Measurements from ENCODE around the gene SDC4. TPM values are rescaled to one million over a fixed set of nuclear protein-coding genes. Genes with fewer than 3 reads are reported as not detected.

The SDC4 gene
- total RNA-seq, 2 donors from 2014 or later, result 71.4 to 95.2 TPM

DNA sequence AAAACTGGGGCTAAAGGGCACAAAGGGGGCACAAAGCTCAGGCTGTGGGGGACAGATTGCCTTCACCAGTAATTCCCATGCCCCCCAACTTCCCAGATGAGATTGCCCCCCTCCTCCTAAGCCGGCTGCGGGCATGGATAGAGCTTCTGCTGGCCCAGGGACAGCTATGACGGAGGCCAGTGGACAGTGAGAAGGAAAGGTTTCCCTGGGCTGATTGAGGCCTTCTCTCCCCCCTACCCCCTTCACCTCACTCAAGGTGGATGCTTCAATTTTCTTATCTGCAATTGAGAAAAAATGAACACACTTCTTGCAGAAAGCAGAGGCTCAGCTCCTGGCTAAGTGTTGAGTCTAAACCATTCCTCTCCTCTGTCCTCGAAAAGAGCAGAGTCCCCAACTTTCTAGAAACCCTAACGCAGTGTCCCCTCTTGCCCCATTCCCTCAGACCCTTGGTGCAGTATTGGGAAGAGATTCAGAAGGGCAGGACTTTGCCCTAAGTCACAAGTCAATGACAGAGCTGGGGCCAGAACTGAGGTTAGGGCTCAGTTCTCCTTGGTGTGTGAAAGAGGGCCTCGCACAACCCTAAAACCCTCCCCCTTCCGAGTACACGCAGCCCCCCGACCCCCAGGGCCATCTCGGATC, 808 bp downstream of the SDC4 start:
- H3K27me3 ChIP-seq, result no peaks in the 10 kb centered on the region
- peak overlapping the region; percentile 96 to 97 for H3K27ac ChIP-seq
- H3K36me3 ChIP-seq, result no peaks in the 10 kb centered on the region
- peaks cover 5 to 57% of the 10 kb centered on the region in 2 donors for H3K4me1 ChIP-seq
- DNase-seq (ENCODE audit: low spot score), result no peak
- no peak for TF ChIP-seq CTCF (IDR thresholded peaks at IDR 0.05)
- H3K4me3 ChIP-seq, result peak overlapping the region; percentile 69 to 76
- no peaks in the 10 kb centered on the region for H3K9me3 ChIP-seq

DNA sequence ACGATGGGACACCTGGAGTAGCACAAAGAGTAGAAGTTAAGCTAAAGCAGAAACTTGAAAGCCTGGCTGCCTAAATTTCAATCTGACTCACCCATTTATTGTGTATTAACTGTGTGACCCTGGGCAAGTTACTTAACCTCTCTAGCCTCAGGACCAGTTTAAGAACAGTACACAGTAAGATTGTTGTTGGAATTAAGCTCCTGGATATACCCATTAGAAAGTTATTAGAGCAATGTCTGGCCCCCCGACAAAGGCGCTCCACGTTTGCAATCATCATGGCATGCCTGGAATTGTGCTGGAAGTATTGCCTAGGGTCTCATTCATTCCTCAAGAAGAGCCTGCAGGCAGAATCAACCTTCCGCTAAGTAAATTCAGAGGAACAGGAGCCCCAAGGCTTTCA, 1.4 kb downstream of the SDC4 start:
- peak overlapping the region; percentile 69 to 76 for H3K4me3 ChIP-seq
- no peak for TF ChIP-seq CTCF (IDR thresholded peaks at IDR 0.05)
- no peaks in the 10 kb centered on the region for H3K9me3 ChIP-seq
- no peak for DNase-seq (ENCODE audit: low spot score)
- H3K4me1 ChIP-seq, result peaks cover 5 to 63% of the 10 kb centered on the region in 2 donors
- peak overlapping the region; percentile 96 to 97 for H3K27ac ChIP-seq
- H3K27me3 ChIP-seq, result no peaks in the 10 kb centered on the region
- H3K36me3 ChIP-seq, result no peaks in the 10 kb centered on the region

DNA sequence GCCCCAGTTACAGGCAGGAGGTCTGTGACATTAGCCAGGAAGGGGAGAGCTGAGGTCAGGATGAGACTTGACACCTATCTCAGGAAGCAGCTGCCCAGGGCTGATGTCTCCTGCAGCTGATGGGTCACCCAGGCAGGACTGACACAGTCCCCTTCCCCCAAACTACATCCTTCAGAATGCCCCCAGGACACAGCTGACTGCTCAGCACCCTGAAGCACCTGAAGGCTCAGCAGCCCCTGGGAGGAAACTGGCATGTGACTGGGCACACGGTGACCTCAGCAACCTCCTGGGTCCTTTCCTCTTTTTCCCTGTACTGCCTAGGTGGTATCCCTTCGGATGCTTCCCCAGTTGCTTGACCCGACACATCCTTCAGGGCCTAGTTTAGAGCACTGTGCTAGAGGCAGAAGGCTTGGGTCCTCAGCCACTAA, 1.9 kb downstream of the SDC4 start:
- H3K4me3 ChIP-seq, result peak overlapping the region; percentile 69 to 76
- H3K27ac ChIP-seq, result peak overlapping the region; percentile 96 to 97
- TF ChIP-seq CTCF (IDR thresholded peaks at IDR 0.05), result no peak
- H3K9me3 ChIP-seq, result no peaks in the 10 kb centered on the region
- no peaks in the 10 kb centered on the region for H3K27me3 ChIP-seq
- H3K36me3 ChIP-seq, result no peaks in the 10 kb centered on the region
- no peak for DNase-seq (ENCODE audit: low spot score)
- H3K4me1 ChIP-seq, result peaks cover 5 to 68% of the 10 kb centered on the region in 2 donors

DNA sequence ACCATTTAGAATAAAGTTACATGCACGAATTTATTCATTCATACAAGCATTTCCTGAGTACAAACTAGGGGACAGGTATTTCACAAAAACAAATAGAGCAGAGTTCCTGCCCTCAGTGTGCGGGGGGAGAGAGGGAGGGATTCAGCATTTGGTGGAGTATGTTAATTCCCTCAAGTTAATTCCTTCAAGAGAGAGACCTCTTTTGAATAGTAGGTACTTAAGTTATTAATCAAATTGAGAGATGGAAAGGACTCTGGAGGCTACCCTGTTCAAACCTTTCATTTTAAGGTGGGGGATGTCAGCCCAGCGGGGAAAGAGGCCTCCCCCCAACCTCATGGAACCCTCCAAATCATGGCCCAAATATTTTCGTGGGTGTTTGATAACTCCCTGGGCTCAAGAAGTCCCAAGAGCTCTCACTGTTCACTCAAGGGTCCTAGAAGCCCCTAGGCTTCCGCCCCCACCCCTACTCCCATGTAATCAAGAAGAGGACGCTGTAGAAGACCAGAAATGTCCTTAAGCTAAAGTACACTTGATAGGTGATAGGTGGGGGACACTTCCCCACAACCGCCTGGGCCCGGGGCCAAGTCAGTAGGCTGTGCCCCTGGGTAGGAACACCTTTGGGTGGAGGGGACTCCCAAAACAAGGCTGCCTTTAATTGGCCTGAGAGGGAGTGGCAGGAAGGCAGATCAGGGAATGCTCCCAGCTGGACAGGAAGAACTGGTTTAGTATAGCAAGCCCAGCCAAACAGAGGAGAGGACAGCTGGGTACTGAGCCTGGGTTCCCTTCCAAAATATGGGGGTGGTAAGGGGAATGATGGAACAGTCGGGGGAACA, 2.9 kb downstream of the SDC4 start:
- peak overlapping the region; percentile 96 to 97 for H3K27ac ChIP-seq

DNA sequence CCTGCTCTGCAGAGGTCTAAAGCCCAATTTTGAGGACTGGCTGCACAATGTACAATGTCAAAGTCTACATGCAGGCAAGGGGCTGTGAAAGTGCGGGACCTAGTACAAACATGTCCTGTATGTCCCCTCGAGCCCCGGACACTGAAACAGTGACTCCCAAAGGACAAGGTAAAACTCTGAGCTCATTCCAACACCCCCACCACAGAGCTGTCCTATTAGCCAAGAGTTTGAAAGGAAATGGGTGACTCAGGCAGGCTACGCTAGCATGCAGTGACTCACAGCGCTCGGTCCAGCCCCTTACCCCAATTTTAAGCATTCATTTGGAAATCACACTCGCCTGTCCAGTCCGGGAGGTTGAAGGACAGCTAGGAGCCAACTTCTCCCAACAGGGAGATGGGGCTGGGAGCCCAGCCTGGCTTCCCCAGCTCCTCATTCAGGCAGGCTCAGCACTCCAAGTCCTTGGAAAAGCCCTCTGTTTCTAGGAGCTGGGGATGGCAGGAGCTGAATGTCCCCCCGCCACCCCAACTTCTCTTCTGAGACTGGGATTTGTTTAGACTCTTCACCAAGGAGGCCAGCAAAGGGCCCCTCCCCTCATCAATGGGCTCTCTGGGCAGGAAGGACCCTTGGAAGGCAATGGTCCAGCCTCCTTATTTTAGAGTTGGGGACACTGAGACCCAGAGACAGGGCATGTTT, 3.9 kb downstream of the SDC4 start:
- H3K4me1 ChIP-seq, result peaks cover 5 to 88% of the 10 kb centered on the region in 2 donors
- peak overlapping the region; percentile 96 to 97 for H3K27ac ChIP-seq
- peak overlapping the region; percentile 17 to 69 for H3K4me3 ChIP-seq
- H3K27me3 ChIP-seq, result no peaks in the 10 kb centered on the region
- no peaks in the 10 kb centered on the region for H3K9me3 ChIP-seq
- TF ChIP-seq CTCF (IDR thresholded peaks at IDR 0.05), result no peak
- DNase-seq (ENCODE audit: low spot score), result peak; percentile 91
- peaks cover 19% of the 10 kb centered on the region for H3K36me3 ChIP-seq

More for the DNA sequence above, 2.9 kb downstream of the SDC4 start:
- no peak for TF ChIP-seq CTCF (IDR thresholded peaks at IDR 0.05)
- no peak for DNase-seq (ENCODE audit: low spot score)
- H3K4me3 ChIP-seq, result peak overlapping the region; percentile 69 to 76
- peaks cover 8% of the 10 kb centered on the region for H3K36me3 ChIP-seq
- peaks cover 5 to 78% of the 10 kb centered on the region in 2 donors for H3K4me1 ChIP-seq
- no peaks in the 10 kb centered on the region for H3K27me3 ChIP-seq
- H3K9me3 ChIP-seq, result no peaks in the 10 kb centered on the region
